Liver (tissue), 9 donors: Measurements from ENCODE around the gene LMOD3. TPM values are rescaled to one million over a fixed set of nuclear protein-coding genes. Genes with fewer than 3 reads are reported as not detected.

ENCODE experiments used
- DNase-seq: peaks from one replicate; pipeline ENCODE4 v3.0.0-alpha.2; 2017; ENCODE audit warnings: low spot score
- H3K27ac ChIP-seq, 2 donors: one replicate each; pipeline ENCODE4 v1.7.0; 2013; ENCODE audit warnings: inconsistent platforms in 2 of 2, low read length in 2 of 2, control low read depth in 1 of 2, low read depth in 1 of 2, mild to moderate bottlenecking in 1 of 2
- H3K27me3 ChIP-seq, 4 donors: one replicate each; pipeline versions ENCODE4 v1.6.1 to v1.7.0; 2013; ENCODE audit warnings: low read length in 3 of 4, inconsistent platforms in 1 of 4, mild to moderate bottlenecking in 1 of 4, moderate library complexity in 1 of 4; ENCODE audit not compliant: control insufficient read depth in 4 of 4, insufficient read depth in 4 of 4
- H3K36me3 ChIP-seq, 4 donors: one replicate each; pipeline versions ENCODE4 v1.6.1 to v1.7.0; 2013; ENCODE audit warnings: low read length in 3 of 4, mild to moderate bottlenecking in 3 of 4, low read depth in 1 of 4, moderate library complexity in 1 of 4; ENCODE audit not compliant: control insufficient read depth in 4 of 4, insufficient read depth in 3 of 4
- H3K4me1 ChIP-seq, 4 donors: one replicate each; pipeline versions ENCODE4 v1.6.1 to v1.7.0; 2013; ENCODE audit warnings: low read length in 3 of 4, mild to moderate bottlenecking in 3 of 4, moderate library complexity in 1 of 4; ENCODE audit not compliant: control insufficient read depth in 4 of 4, insufficient read depth in 4 of 4
- H3K4me3 ChIP-seq, 3 donors: one replicate each; pipeline versions ENCODE4 v1.6.1 to v1.7.0; 2013; ENCODE audit warnings: low read length in 3 of 3, control low read depth in 1 of 3, low read depth in 1 of 3, mild to moderate bottlenecking in 1 of 3
- H3K9ac ChIP-seq, 2 donors: one replicate each; pipeline ENCODE4 v1.7.0; 2013; ENCODE audit warnings: low read length in 2 of 2, mild to moderate bottlenecking in 2 of 2, moderate library complexity in 2 of 2, control low read depth in 1 of 2, low read depth in 1 of 2
- H3K9me3 ChIP-seq, 4 donors: one replicate each; pipeline versions ENCODE4 v1.6.1 to v1.7.0; 2013; ENCODE audit warnings: low read length in 3 of 4; ENCODE audit not compliant: control insufficient read depth in 4 of 4
- EGR1 ChIP-seq, 2 donors: IDR thresholded peaks; 2 replicates each; pipeline ENCODE4 v1.6.1; 2016 to 2018; ENCODE audit warnings: antibody characterized with exemption in 2 of 2, low read depth in 2 of 2
- FOXA1 ChIP-seq: IDR thresholded peaks from 2 replicates; pipeline ENCODE4 v1.6.1; 2016; ENCODE audit warnings: antibody characterized with exemption
- FOXA2 ChIP-seq: IDR thresholded peaks from 2 replicates; pipeline ENCODE4 v1.6.1; 2016; ENCODE audit warnings: antibody characterized with exemption
- GABPA ChIP-seq, 2 donors: IDR thresholded peaks in 1 of 2; conservative IDR thresholded peaks in 1 of 2; 2 replicates each; pipeline ENCODE4 v1.6.1; 2016; ENCODE audit warnings: antibody characterized with exemption in 2 of 2, mild to moderate bottlenecking in 1 of 2, moderate library complexity in 1 of 2
- HNF4A ChIP-seq, 2 donors: conservative IDR thresholded peaks; 2 replicates each; pipeline ENCODE4 v1.6.1; 2016; ENCODE audit warnings: antibody characterized with exemption in 2 of 2, mild to moderate bottlenecking in 2 of 2
- HNF4G ChIP-seq: IDR thresholded peaks from 2 replicates; pipeline ENCODE4 v1.6.1; 2016; ENCODE audit warnings: antibody characterized with exemption
- JUND ChIP-seq, 2 donors: IDR thresholded peaks; 2 replicates each; pipeline ENCODE4 v1.6.1; 2016; ENCODE audit warnings: antibody characterized with exemption in 2 of 2
- NR2F2 ChIP-seq: IDR thresholded peaks from 2 replicates; pipeline ENCODE4 v1.6.1; 2016; ENCODE audit warnings: antibody characterized with exemption
- RAD21 ChIP-seq, 2 donors: IDR thresholded peaks; 2 replicates each; pipeline ENCODE4 v1.6.1; 2016; ENCODE audit warnings: antibody characterized with exemption in 2 of 2, mild to moderate bottlenecking in 2 of 2
- RXRA ChIP-seq, 2 donors: IDR thresholded peaks; 2 replicates each; pipeline ENCODE4 v1.6.1; 2017 to 2018; ENCODE audit warnings: antibody characterized with exemption in 2 of 2, mild to moderate bottlenecking in 1 of 2
- TAF1 ChIP-seq: conservative IDR thresholded peaks from 2 replicates; pipeline ENCODE4 v1.6.1; 2016; ENCODE audit warnings: antibody characterized with exemption, mild to moderate bottlenecking
- YY1 ChIP-seq: IDR thresholded peaks from 2 replicates; pipeline ENCODE4 v1.6.1; 2016; ENCODE audit warnings: antibody characterized with exemption, mild to moderate bottlenecking
- WGBS: extraction: QIAGEN DNeasy Blood & Tissue Kit; methylation state at CpG from one replicate; pipeline ENCODE4 v1.1.7; 2013; 5-methylcytosine and 5-hydroxymethylcytosine counted together
- polyA plus RNA-seq, 2 donors: library from polyadenylated mRNA; stranded (reverse) in 1 of 2; unstranded in 1 of 2; fragments of 200-250 nt in 1 of 2; fragments of >200 nt in 1 of 2; fragmentation: Nextera tagmentation in 1 of 2; extraction: Ambion mirVana in 1 of 2; gene quantifications; one replicate each; pipeline versions ENCODE4 v1.2.1 to v1.2.3, GENCODE V29; 2013 to 2015
- total RNA-seq, 2 donors: library from RNA; depleted of rRNA; stranded (reverse); fragments of >200 nt; gene quantifications; one replicate each; pipeline ENCODE4 v1.2.3, GENCODE V29; 2014
- TF ChIP-seq, protein P1 (sequence below): fragments of 150-350 bp; IDR thresholded peaks from 2 replicates; pipeline ENCODE4 v1.5.1; 2017; ENCODE audit warnings: improper control_type of control experiment, low read depth, low read length; ENCODE audit not compliant: missing input control
- TF ChIP-seq, protein P2 (sequence below): IDR thresholded peaks from 2 replicates; pipeline ENCODE4 v1.6.1; 2016; ENCODE audit warnings: antibody characterized with exemption
- TF ChIP-seq, protein P3 (sequence below): IDR thresholded peaks from 2 replicates; pipeline ENCODE4 v1.6.1; 2016; ENCODE audit warnings: antibody characterized with exemption, mild to moderate bottlenecking
- TF ChIP-seq, protein P4 (sequence below): IDR thresholded peaks from 2 replicates; pipeline ENCODE4 v1.6.1; 2016; ENCODE audit warnings: antibody characterized with exemption
- donor health status: healthy.
- donor health status: healthy.
- donor health status: healthy.
- donor health status: healthy.
- donor health status: healthy.

LMOD3 gene
- total and polyA plus RNA-seq, 4 donors: 0.02 to 0.04 TPM; not detected in 2

DNA sequence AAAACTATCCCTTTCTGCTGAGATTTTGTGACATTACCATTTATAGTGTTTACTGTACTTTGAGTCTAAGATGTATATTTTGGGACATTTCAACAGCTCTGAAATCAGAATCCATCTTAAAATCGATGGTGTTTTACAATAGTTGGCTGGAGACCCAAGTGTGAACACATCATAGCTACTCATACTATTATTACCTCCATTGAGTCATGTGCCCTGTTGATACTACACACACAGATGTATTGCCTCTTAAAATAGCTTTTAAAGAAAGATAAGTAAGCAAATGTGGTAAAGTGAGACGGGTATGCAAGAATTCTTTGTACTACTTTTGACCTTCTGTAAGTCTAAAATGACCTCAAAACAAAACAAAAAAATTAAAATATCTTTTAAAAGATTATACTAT is 6.7 kb downstream of the LMOD3 start:
- DNase-seq: no peak
- Histone ChIP-seq H3K27me3 (no peaks in the 10 kb centered on the region), H3K9me3 (no peaks in the 10 kb centered on the region), H3K9ac (no peak overlapping the region), H3K4me3 (no peak overlapping the region), H3K36me3 (no peaks in the 10 kb centered on the region), H3K4me1 (no peaks in the 10 kb centered on the region), H3K27ac (no peak overlapping the region)
- no peak for TF ChIP-seq JUND (IDR thresholded peaks at IDR 0.05)
- no peak for TF ChIP-seq NR2F2
- TF ChIP-seq, protein P1, sequence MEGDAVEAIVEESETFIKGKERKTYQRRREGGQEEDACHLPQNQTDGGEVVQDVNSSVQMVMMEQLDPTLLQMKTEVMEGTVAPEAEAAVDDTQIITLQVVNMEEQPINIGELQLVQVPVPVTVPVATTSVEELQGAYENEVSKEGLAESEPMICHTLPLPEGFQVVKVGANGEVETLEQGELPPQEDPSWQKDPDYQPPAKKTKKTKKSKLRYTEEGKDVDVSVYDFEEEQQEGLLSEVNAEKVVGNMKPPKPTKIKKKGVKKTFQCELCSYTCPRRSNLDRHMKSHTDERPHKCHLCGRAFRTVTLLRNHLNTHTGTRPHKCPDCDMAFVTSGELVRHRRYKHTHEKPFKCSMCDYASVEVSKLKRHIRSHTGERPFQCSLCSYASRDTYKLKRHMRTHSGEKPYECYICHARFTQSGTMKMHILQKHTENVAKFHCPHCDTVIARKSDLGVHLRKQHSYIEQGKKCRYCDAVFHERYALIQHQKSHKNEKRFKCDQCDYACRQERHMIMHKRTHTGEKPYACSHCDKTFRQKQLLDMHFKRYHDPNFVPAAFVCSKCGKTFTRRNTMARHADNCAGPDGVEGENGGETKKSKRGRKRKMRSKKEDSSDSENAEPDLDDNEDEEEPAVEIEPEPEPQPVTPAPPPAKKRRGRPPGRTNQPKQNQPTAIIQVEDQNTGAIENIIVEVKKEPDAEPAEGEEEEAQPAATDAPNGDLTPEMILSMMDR: no peak
- no peak for TF ChIP-seq HNF4A (conservative IDR thresholded peaks at IDR 0.05)
- no peak for TF ChIP-seq RXRA (IDR thresholded peaks at IDR 0.05)
- no peak for TF ChIP-seq HNF4G
- no peak for TF ChIP-seq TAF1
- no peak for TF ChIP-seq YY1
- no peak for TF ChIP-seq RAD21 (IDR thresholded peaks at IDR 0.05)
- TF ChIP-seq, protein P2, sequence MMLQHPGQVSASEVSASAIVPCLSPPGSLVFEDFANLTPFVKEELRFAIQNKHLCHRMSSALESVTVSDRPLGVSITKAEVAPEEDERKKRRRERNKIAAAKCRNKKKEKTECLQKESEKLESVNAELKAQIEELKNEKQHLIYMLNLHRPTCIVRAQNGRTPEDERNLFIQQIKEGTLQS: no peak
- TF ChIP-seq, protein P3, sequence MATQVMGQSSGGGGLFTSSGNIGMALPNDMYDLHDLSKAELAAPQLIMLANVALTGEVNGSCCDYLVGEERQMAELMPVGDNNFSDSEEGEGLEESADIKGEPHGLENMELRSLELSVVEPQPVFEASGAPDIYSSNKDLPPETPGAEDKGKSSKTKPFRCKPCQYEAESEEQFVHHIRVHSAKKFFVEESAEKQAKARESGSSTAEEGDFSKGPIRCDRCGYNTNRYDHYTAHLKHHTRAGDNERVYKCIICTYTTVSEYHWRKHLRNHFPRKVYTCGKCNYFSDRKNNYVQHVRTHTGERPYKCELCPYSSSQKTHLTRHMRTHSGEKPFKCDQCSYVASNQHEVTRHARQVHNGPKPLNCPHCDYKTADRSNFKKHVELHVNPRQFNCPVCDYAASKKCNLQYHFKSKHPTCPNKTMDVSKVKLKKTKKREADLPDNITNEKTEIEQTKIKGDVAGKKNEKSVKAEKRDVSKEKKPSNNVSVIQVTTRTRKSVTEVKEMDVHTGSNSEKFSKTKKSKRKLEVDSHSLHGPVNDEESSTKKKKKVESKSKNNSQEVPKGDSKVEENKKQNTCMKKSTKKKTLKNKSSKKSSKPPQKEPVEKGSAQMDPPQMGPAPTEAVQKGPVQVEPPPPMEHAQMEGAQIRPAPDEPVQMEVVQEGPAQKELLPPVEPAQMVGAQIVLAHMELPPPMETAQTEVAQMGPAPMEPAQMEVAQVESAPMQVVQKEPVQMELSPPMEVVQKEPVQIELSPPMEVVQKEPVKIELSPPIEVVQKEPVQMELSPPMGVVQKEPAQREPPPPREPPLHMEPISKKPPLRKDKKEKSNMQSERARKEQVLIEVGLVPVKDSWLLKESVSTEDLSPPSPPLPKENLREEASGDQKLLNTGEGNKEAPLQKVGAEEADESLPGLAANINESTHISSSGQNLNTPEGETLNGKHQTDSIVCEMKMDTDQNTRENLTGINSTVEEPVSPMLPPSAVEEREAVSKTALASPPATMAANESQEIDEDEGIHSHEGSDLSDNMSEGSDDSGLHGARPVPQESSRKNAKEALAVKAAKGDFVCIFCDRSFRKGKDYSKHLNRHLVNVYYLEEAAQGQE: no peak
- 67% methylated on average over 2 of the region's 2 CpGs for WGBS

DNA sequence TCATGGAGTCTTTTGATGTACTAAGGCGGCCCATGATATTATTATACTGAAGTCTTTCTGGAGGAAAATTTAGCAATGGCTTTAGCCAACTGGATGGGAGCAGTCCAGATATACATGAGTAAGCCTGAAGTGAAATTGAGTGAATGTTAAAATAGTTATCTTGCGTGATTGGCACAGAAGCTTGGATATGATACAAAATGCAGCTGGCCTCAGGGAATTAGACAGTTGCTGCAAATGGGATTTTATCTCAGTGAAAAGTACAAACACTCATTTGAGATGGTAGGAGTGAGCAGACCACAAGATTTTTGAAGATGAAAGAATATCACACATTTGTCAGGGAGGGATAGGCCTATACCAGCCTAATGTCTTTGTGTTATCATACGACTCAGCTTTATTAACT is 8.9 kb downstream of the LMOD3 start:
- Histone ChIP-seq H3K9me3 (no peaks in the 10 kb centered on the region), H3K9ac (no peak overlapping the region), H3K27ac (no peak overlapping the region), H3K36me3 (no peaks in the 10 kb centered on the region), H3K4me1 (no peaks in the 10 kb centered on the region), H3K4me3 (no peak overlapping the region), H3K27me3 (no peaks in the 10 kb centered on the region)
- no peak for DNase-seq
- TF ChIP-seq, protein P1: no peak
- no peak for TF ChIP-seq RXRA (IDR thresholded peaks at IDR 0.05)
- TF ChIP-seq, protein P3: no peak
- no peak for TF ChIP-seq JUND (IDR thresholded peaks at IDR 0.05)
- no peak for TF ChIP-seq HNF4A (conservative IDR thresholded peaks at IDR 0.05)
- TF ChIP-seq NR2F2: no peak
- TF ChIP-seq, protein P4, sequence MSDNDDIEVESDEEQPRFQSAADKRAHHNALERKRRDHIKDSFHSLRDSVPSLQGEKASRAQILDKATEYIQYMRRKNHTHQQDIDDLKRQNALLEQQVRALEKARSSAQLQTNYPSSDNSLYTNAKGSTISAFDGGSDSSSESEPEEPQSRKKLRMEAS: no peak
- TF ChIP-seq GABPA (IDR thresholded peaks at IDR 0.05 in 1 of 2, conservative IDR thresholded peaks at IDR 0.05 in 1 of 2): no peak
- no peak for TF ChIP-seq EGR1 (IDR thresholded peaks at IDR 0.05; ENCODE audit: low read depth in 2 of 2)
- no peak for TF ChIP-seq HNF4G
- TF ChIP-seq, protein P2: no peak
- TF ChIP-seq FOXA1: no peak
- TF ChIP-seq RAD21 (IDR thresholded peaks at IDR 0.05): no peak
- TF ChIP-seq FOXA2: no peak
- WGBS: 91% methylated on average over 3 of the region's 3 CpGs
